NK-92 (cell line): ENCODE data around the gene C20orf144.

Experiments
- DNase-seq: peaks from one replicate; lab custom pipeline; 2025; ENCODE audit not compliant: unreplicated experiment; lab: John Stamatoyannopoulos, UW

The C20orf144 gene

DNA sequence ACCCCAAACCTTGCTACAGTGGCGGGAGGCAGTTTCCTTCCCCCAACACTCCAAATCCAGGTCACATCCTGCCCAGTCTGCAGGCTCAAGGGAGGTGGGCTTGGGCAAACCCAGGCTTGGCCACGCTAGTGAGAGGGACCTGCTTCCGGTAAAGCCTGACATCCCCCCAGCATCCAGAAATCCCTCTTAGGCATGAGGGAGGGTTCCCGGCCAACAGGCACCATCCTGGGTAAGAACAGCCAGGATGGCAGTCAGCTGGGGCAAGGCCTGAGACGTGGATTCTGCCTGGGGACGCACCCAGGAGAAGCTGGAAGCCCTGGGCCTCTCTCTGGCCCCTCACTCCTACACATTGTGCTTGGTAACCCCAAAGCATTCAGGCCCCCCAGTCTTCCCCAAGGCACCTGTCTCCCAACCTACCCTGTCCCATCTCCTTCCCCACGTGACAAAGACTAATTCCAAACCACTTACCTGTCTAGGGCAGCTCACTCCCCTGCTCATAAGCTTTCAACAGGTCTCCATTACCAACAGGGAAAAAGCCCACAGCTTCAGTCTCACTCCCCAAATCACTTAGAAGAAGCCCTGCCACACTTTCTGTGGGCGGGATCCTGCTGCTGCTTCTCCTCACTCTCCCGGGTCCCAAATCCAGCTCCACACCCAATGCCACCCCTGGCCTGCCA lies 2.1 kb downstream of the C20orf144 start:
- DNase-seq, result no peak

DNA sequence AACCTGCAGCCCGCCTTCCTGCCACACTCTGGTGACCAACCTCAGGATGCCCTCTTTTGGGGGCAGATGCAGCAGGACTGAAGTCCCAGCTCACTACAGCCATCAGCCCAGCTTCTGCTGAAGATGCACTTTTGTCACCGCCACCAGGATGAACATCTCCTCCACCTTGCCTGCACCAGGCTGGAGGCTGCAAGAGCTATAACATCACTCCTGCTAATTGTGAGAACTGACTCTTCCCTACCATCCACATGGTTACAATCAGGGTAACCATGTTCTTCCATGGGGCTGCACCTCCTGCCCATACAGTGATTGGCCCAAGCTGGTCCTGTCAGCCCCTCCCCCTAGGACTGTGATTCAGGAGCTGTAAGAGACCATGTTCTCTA lies 2.6 kb downstream of the C20orf144 start:
- DNase-seq, result no peak

DNA sequence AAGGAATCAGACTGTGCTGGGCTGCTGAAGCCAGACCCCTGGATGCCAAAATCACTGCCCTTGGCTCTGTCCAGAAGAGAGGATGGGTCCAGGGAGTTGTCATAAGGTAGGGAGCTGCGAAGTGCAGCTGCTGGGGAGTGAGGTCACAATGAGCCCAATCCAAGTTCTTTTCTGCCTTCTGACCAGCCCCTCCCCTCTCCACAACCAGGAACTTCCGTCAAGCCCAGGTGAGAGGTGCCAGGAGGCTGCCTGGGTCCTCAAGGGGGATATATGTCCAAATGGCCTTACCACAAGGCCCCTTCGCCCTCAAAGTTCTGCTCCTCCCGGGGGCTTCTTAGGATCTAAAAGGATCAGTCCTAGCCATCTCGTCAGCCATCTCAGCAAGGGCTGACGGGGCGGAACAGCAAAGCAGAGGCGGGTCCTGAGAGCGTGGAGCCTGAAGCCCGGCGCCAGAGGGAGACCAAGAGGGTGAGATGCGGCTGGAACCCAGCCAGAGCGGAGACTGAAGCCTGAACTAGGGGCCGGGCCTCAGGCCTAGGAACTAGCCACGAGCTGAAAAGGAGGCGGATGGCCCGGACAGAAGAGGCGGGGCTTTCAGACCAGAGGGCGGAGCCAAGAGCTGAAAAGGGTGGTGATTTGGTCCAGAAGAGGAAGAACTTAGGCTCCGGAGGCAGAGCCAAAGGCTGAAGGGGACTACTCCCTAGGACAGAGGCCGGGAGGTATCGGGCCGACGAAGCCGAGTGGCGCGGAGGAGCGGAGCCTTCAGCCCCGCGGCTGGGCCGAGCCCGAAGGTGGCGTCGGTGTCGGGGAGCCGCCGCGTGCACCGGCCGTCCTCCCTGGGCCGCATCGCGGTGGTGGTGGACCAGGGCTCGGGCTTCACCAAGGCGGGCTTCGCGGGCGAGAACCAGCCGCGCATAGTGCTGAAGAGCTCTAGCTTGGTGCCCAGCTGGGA lies 4.4 kb downstream of the C20orf144 start, which contains the start of gene ACTL10:
ACTL10 (plus strand) TSS at position 651 of the 952 bp plus-strand sequence. CDS start 555 bp downstream, outside the sequence.
- no peak for DNase-seq

DNA sequence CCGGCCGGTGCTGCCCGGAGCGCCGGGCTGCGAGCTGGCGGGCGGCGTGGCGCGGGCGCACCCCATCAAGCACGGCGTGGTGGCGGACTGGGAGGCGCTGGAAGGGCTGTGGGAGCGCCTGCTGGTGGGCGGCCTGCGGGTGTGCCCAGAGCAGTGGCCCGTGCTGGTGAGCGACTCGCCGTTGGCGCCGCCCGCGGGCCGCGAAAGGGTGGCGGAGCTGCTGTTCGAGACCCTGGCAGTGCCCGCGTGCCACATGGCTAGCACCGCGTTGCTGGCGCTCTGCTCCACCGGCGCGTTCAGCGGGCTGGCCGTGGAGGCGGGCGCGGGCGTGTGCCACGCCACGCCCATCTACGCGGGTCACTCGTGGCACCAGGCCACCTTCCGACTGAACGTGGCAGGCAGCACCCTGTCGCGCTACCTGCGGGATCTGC lies 5.1 kb downstream of the C20orf144 start:
- DNase-seq, result no peak

DNA sequence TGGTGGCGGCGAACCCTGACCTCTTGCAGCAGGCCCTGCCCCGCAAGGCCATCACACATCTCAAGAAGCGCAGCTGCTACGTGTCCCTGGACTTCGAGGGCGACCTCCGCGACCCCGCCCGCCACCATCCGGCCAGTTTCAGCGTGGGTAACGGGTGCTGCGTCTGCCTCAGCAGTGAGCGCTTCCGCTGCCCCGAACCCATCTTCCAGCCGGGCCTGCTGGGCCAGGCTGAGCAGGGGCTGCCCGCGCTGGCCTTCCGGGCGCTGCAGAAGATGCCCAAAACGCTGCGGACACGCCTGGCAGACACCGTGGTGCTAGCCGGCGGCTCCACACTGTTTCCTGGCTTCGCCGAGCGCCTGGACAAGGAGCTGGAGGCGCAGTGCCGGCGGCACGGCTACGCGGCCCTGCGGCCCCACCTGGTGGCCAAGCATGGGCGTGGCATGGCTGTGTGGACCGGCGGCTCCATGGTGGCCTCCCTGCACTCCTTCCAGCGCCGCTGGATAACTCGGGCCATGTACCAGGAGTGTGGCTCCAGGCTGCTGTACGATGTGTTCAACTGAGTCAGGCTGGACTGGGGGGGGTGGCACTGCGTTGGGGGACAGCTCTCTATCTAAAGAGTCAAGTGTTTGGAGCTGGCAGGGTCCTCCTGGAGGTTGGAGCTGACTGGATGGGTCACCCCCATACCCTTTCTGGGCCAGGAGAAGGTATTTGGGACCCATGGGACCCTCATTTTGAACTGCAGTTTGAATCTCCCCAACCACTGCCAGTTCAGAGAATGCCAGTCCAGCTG lies 5.7 kb downstream of the C20orf144 start:
- no peak for DNase-seq

DNA sequence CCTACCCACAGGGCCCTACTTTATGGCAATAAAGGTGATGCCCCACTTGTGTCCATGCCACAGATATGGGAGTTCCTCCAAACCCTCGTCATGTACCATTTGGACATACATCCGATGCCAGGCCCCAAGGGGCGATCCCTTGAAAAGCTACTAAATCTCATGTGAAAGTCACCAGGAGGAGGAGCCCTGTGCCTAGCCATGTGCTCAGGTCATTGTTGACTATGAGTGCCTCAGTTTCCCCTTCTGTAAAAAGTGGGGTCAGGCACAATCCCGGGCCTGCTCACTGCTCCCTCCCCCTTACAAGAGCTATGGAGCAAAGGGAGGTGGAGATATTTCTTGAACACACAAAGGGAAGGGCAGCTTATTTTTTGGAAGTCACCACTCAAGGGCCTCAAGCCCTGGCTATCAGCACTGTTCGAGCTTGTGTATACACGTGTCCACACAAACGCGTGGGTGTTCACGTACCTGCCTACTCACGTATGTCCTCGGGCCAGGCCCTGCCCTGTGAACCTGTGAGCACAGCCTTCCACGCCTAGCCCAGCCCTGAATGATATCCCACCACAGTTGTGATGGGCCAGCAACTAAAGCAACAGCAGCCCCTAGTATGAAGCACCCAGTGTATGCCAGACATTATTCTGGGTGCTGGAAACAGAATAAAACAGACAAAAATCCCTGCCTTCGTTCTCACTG lies 6.5 kb downstream of the C20orf144 start:
- no peak for DNase-seq

DNA sequence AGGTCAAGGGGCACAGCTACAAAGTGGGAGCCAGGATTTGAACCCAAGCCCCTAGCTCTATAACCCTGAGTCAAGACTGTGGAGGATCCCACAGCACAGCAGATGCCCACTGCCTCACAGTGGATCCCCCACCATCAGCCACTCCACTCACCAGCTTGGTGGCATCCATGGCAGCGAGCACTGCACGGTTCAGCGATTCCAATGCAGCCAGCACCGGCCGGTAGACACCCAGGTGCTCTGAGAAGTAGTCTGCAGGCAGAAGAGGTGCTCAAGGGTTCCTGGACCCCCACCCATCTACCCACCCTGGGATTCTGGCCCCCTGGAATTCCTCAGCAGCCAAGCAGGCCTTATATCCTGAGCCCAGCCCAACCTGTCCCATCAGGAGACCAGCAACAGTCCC lies 7.1 kb downstream of the C20orf144 start:
- DNase-seq, result no peak

DNA sequence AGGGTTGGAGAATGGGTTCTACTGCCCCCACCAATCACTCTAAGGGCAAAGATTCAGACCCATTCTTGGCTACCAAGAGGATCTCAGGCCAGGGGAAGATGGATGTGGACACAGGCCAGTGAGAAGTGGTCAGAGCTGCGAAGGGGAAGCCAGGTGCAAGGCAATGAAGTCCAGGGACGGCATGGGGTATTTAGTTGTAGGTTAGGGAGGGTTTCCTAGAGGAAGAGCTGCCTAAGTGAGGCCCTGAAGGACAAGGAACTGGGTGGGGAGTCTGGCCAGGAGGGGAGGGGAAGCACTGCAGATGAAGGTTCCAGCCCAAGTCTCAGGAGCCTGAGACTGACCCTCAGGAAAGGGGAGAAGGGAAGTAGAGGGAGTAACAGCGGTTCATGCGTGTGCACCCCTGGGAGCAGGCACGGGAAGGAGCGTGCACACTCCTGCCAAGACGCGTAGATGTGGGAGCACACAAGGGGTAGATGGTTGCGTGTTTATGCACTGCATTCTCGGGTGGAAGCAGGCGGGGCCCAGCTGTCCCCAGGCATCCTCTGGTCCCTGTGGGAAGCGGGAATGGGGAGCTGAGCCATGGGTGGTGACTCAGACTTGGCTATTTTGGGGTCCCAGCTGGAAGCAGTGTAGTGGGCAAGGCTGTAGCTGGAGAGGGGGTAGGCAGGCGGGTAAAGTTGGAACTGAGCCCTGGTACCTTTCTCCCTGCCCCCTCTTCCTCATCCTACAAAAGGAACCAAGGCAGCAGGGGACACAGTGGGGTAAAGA lies 7.9 kb downstream of the C20orf144 start:
- no peak for DNase-seq

DNA sequence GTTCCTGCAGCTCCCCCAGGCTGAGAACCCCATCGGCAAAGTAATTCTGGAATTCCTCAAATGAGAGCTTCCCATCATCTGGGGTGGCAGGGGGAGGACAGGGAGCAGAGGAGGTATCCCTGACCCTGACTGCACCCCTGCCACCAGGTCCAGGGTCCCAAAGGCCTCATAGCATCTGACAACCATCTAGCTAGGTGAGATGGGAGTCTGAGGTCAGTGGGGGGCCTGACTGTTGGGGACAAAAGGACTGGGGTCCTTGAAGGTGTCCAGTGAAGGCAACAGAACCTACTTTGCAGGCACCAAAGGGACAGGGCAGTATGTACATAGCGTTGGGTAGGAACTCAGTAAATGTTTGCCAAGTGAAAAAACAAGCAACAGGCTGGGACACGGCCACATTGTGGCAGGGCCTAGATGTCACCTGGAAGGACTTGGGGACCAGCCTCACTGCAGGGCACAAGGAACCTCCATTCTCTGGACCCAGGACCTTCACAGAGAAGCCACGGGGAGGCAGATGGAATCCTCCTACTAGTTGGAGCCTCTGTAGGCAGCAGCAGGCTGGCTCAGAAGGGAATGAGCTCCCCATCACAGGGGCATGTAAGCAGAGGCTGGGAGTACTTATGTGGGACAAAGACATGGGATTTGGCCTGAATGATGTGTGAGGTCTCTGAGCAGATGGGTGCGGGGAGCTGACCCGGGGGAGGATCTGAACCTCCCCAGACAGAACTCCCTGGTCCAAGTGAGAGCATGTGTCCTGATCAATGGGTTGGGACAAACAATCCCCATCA lies 8.8 kb downstream of the C20orf144 start:
- no peak for DNase-seq

DNA sequence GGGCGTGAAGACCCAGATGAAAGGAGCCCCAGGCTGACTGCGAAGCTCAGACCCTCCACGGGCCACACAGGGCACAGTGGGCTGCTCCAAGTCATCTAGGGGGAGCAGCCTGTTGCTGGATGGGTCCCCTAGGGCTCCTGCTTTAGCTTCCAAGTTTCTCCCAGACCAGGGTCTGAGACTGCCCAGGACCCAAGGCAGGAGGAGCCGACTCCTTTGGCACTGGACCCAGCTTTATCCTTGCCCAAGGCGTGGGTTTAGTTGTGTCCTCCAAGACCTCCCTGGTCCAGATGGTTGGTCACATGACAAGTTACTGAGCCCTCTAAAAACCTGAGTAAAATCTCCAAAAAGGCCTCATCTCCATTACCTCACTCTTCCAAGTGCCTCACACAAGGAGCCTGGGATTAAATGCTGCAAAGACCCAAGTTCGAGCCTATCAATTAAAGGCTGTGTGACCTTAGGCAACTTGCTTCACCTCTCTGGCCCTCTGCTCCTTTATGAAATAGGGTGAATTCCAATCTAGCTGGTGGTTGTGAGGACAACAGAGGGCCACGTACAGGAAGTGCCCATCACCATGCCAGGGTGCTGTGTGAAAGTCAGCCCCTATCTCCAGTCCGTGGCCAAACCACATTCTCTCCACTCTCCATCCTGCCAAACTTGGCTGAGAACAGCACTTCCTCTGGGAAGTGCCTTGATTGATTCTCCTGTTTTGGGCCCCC lies 9.6 kb downstream of the C20orf144 start:
- DNase-seq, result no peak

DNA sequence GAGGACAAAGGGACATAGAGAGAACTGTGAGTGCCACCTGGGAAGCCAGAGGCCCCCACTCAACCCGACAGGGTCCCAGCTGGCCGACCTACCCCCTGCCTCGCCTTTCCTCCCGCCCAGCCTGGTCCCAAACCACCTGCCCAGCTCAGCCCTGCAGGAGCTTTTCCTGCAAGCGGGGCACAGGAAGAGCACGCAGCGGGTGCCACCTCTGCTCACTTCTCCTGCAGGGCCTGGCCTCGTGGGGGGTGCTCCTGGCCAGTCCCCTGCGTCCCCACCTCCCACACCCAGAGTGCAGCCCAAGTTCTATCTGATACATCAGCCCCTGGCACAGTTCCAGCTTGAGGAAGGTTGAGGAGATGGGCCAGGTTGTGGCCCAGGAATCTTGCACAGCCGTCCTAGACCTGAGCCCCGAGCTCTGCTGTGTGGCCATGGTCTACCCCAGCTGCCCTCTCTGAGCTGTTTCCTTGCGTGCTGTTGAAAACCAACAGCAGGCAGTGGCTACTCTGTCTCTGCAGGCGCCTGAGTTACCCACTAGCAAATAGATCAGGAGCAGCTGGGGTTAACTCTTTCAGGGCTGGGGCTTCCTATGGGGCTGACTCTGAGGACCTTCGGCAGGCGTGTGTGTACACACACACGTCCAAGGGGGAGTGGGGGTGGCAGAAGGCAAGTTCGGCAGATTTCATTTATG lies 10.4 kb downstream of the C20orf144 start:
- DNase-seq, result no peak

DNA sequence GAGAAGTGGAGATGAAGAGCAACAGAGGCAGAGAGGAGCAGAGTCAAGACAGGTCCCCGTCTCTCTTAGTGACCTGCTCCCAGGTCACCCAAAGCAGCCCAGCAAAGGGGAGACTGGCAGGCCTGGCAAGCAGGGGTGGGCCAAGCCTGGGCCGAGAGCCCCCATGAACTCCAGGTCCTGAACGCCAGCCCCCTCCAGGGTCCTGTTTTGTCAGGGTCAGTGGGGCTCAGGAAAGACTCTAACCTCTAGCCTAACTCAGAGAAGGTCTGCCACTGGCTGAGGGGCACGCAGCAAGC lies 10.9 kb downstream of the C20orf144 start:
- no peak for DNase-seq

DNA sequence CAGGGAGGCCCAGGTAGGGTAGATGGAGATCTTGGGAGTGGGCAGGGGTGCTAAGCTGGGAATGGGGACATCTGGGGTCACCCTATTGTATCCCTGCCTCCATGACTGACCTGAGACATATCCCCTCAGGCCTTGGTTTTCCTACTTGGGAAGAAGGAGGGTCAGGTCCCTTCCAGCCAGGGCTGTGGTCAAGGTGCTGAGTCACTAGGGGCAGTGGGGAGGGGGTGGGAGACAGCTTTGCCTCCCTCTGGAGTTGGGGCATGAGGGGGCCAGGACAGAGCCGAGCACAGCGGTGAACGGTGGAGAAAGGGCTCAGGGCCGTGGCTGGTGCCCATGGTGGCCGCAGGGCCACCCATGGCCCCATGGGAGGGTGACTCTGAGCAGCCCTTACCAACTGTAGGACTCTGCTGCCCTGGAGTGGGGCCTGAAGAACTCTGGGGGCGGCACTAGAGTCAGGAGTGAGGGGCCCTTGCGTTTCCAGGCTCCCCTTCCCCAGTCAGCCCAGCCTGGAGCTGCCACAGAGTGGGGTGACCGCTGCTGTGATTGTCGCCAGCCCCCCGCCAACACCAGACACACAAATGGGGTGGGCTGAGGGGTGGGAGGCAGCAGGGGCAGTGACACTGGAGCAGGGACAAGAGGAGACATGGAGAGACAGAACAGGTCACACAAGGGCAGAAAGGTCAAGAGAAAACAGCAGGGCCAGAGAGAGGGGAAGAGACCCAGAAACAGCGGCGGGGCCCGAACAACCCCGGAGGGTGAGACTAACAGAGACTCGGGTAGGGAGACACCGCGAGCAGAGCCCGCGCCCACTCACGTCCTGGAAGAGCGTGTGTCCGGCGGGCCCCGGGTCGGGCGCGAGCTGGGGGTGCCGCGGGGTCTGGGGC lies 11.5 kb downstream of the C20orf144 start:
- DNase-seq, result no peak

DNA sequence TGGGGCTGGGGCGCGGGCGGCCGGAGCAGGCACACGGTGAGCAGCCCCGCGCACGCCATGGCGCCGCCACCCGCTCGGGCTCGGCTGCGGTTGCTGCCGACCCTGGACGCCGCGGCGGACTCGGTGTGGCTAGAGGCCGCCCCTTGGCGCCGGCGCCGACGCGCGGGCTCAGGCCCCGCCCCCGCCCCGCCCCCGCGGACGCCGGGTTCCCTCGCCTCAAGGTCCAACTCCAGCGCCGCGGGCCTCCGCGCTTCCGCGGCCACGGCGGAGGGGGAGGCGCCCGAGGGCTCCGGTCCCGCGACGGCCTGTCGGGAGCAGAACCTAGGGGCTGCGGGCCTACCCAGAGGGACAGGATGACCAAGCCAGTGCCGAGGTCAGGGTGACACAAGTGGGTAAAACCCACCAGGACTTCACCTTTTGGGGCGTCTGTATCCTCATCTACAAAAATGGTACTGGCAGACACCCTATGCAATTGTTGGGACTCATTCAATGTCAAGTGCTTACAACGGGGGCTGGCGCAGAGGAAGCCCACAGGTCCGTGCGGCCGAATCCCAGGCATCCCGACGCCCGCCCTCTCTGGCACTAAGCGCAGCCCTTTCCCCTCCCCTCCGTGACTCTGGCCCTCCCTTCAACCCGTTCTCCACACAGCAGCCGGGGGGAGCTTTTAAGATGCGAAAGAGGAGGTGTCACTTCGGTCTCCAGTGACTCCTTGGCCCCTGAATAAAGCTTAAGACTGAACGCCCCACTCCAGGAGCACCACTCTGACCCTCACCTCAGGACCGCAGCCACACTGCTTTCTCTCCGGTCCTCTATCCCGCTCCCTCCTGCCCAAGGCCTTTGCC lies 12.4 kb downstream of the C20orf144 start, which contains the start of gene NECAB3:
NECAB3 (minus strand) TSS at position 135 of the 842 bp plus-strand sequence; CDS start at position 59, 76 bp downstream.
- no peak for DNase-seq

DNA sequence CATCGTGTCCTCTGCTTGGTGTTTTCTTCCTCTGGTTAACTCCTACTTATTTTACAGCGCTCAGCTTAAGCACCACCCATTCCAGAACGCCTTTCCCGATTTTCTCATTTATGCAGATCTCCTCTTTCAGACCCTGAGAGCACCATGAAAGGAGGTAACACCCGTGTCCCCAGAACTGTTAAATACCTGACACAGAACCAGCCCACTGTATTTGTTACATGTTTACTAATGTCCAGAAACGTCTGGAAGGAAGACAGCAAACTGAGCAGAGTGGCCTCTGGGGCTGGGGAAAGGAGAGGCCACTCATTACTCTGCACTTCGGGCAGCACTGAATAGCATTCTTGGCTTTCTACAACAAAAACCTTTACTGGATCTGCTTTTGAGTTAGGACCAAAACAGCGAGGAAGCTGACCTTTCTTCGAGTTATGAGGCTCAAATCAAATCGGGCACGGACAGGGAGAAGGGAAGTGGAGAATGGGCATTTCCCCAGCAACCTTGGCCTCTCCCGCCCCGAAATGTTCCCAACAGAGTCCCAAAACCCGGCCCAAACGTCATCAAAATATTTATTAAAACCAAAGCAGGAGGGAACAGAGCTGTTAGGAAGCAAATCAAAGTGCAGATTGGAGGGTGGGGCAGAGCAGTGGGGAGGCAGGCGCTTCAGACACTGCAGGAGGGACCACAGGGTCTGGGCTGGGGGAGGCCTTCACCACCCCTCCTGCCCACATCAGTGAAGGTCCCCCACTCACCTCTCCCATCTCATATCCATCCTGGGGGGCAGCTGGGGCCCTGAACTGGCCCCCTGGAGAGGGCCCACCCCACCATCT lies 13.2 kb downstream of the C20orf144 start:
- no peak for DNase-seq
